Measurements from ENCODE around the gene BMS1.

DNA sequence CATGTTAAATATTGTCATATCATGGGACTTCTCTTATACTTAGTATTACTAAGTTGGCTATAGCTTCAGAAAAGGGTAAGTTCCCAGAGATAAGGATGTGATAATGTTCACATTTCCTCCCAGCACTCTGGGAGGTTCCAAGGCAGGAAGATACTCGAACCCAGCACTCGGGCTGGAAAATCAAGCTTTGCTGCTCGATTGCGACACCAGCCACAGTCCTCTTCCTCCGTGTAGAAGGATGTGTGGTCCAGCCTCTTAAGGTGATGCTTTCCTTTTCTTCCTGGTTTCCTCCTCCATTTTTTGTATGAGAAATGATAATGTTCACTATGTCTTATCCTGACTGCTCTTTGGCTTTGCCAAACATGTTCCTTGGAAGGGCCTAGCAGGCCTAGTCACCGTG, 3.2 kb downstream of the BMS1 start:
- TF ChIP-seq LEF1 (IDR thresholded peaks at IDR 0.05; ENCODE audit: borderline replicate concordance) (no peak), SUZ12 (IDR thresholded peaks at IDR 0.05) (no peak), CTBP1 (IDR thresholded peaks at IDR 0.05; ENCODE audit: borderline replicate concordance) (no peak), ELF4 (IDR thresholded peaks at IDR 0.05) (no peak), ARNT (IDR thresholded peaks at IDR 0.05) (no peak), SP1 (IDR thresholded peaks at IDR 0.05) (no peak), FOXA1 (IDR thresholded peaks at IDR 0.05) (no peak), BHLHE40 (IDR thresholded peaks at IDR 0.05; ENCODE audit: borderline replicate concordance) (no peak), TARDBP (IDR thresholded peaks at IDR 0.05) (no peak), PKNOX1 (IDR thresholded peaks at IDR 0.05) (no peak)

Measured in HEK293T (cell line).